HG02938 (cell line): ENCODE measurements around the gene DCAKD.

Experiments used
- ATAC-seq: cut with Tn5 transposase; IDR thresholded peaks from one replicate; pipeline ENCODE4 v1.9.1; 2021; ENCODE audit warnings: mild to moderate bottlenecking, moderate library complexity; ENCODE audit not compliant: unreplicated experiment

The DCAKD gene

GRCh38 chr17:45031231-45032173 lies 19.9 kb downstream of the DCAKD start:
- ATAC-seq, result no peak

DNA sequence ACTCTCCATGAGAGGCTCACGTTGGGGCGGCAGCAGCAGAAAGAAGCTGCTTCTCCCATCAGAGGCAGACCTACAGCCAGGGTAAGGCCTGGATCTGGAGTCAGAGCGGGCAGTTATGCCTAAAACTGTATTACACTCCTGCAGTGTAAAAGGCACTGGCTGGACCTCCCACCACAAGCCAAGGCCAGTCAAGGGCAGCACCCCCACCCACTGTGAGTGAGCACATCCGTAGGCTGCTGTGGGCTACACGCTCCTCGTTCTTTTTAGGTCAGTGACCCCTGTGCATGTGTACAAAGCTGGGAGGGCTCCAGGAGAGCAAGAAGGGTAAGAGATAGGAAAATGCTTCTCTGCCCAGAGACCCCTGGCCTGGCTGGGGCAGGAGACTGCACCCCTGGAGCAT lies 20.7 kb downstream of the DCAKD start:
- no peak for ATAC-seq

- ATAC-seq, result no peak
These were observed 21.5 kb downstream of the DCAKD start for GRCh38 chr17:45029758-45030423.

- ATAC-seq, result no peak
These were observed 22.3 kb downstream of the DCAKD start for GRCh38 chr17:45029096-45029495.

DNA sequence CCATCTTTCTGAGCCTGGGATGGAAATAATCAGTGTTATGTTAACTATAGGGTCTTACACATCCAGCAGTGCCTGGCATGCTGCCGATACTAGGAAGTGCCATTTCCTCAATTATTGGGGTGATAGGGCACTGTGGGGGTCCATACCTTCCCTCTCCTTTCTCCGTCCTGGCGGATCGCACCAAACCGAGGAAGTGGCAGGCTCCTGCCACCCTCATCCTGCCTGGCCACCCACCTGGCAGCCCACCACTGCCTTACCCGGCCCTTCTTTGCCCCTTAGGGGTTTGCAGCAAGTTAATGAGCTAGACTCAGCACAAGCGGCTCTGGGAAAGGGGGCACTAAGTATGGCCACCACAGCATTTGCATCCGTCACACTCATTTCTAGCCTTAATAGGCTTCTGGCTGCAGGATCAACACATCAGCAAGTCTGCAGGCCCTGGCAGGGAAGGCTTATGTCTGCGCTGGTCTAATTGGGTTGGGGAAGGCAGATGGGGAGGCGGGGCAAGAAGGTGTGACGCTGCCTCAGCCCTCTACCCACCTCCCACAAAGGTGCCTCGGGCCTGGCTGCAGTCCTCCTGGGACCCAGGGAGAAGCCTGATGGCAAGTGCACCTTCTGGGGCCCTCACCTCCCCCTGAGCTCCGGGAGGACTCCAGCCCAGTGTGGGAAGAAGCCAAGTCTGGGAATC lies 28.6 kb downstream of the DCAKD start:
- ATAC-seq, result no peak

DNA sequence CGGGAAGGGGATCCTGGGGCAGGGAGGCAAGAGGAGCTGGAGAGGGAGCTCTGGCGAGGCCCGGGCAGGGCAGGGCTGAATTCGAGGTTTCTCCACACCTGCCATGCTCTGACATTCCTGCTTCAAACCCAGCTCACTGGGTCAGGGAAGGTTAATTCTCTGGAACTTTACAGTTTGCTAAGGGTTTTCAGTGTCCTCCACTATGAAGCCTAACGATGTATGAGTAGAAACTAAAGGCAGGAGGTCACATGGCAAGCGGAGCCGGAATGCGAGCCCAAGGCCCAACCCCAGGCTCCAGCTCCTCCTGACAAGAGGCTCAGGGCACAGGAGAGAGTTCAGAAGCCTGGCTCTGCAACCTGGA lies 29.2 kb downstream of the DCAKD start:
- no peak for ATAC-seq

DNA sequence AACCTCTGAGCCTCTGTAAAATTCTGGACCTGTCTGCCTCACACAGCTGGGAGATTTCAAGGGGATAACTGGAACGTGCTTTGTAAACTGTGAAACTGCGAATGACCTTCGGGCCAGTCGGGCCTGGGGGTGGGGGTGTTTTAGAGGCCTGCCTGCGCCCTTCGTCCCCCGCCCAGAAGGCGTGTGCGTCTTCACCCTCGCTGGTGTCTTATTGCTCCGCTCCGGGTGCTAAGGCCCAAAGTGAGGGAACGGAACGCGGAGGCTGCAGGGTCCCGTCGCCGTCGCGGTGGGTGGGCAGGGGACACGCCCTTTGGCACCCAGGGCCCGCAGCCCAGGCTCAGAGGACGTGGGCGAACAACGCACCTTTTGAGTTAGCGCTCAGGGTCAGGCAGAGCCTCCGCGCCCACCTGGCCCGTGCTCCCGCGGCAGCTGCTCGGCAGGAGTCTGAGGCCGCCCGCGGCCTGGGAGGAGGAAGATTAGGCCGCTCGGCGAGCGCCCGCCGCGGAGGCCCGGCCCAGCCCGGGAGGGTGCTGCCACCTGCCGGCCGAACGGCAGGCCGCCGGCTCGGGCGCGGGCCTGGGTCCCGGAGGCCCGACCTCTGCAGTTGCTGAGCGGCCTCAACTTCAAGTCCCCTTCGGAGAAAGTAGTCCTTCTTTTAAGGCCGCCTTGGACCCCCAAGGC lies 29.7 kb downstream of the DCAKD start:
- no peak for ATAC-seq

DNA sequence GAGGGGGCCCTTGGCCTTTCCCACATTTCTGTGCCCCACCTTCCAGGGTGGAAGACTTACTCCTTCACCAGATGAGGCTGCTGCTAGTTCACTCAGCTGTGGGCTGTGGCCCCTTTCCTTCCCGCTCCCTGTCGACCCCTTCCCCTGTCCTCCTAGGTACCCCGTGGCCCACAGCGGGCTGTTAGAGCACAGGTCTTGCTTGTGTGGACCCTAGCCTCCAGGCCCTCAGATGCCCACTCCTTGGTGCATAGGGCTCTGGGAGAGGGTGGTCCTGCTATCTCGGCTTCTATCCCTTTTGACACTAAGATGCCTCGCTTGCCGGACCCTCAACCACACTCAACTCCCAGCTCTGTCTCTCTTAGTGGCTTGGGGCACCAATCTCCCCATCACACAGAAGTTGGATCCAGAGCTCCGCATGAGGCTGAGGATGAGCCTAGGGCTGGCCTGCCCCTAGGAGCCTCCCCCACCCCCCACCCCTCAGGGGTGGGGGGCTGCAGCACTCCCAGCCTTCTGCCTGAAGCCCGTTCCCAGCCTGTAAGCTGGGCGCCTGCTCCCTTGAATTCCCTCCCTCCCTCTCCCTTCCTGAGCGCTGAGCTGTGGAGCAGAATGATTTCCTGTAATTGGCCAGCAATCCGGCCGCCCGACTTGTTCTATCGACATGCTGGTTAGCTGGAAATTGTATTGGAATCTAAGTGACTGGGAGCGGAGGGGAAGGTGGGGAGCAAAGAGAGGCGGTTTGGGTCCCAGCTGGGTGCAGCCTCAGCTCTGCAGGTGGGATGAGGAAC lies 30.9 kb downstream of the DCAKD start:
- ATAC-seq, result no peak

DNA sequence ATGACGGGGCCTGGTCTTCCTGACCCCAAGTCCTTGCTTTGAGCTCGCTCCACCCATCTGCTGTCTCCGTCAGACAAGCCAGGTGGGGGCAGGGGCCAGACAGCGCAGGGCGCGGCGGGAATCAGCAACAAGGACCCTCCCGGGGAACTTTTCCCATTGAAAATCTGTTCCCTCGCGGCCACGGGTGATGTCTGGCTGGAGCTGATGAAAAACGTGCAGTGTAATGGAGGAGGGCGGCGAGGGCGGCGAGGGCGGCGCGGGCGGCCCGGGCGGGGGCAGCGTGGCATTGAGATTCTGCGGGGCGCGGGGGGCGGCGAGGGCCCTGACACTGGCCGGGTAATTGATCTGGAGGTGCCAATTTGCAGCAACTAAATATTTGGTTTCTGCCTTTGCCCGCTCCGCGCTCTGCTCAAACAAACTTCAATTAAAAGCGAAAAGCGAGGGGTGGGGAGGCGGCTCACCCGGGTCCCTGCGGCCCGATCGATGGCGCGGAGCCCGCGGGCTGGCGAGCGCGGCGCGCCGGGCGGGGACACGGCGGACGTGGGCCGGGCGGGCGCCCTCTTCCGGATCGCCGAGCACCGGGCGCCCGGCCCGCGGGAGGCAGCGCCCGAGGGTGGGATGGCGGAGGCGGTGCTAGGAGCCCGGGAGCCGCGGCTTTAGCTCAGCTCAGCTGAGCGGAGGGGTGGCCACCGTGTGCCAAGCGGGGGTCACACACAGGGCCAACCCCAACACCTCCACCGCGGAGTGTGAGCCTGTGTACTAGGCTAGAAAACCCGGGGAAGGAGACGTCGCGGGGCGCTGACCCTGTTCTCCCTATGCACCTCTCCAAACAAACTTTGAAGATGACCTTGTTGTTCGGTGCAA lies 32.4 kb downstream of the DCAKD start:
- no peak for ATAC-seq

- ATAC-seq, result no peak
These were observed 33.0 kb downstream of the DCAKD start for GRCh38 chr17:45018514-45018847.

- no peak for ATAC-seq
These were observed 34.6 kb downstream of the DCAKD start for GRCh38 chr17:45016823-45017222.

DNA sequence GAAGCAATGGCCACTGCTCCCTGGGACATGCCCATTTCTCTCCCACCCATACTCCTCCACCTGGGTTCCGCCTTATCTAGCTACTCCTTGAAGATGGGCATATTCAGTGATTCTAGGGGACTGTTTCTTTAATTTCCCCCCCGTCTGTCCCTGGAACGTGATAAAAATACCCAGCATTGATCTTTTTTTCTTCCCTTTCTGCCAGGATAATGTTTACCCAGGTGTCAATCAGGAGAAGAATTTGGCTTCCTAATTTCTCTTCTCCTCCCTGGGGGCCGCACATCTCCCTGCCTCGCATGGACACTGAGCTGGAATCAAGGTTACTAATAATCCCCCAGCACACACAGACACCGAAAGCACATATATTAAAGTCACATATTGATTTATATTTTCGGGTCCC lies 35.2 kb downstream of the DCAKD start:
- no peak for ATAC-seq

- ATAC-seq, result no peak
These were observed 38.1 kb downstream of the DCAKD start for GRCh38 chr17:45013021-45013997.

DNA sequence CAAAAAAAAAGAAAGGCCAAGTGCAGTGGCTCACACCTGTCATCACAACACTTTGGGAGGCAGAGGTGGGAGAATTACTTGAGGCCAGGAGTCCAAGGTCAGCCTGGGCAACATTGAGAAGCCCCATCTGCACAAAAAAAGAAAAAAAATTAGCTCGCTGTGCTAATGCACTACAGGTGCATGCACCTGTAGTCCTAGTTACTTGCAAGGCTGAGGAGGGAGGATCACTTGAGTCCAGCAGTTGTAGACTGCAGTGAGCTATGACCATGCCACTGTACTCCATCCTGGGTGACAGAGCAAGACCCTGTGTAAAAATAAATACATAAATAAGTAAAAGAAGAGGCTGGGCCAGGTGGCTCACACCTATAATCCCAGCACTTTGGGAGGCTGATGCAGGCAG lies 39.7 kb downstream of the DCAKD start:
- ATAC-seq, result no peak

DNA sequence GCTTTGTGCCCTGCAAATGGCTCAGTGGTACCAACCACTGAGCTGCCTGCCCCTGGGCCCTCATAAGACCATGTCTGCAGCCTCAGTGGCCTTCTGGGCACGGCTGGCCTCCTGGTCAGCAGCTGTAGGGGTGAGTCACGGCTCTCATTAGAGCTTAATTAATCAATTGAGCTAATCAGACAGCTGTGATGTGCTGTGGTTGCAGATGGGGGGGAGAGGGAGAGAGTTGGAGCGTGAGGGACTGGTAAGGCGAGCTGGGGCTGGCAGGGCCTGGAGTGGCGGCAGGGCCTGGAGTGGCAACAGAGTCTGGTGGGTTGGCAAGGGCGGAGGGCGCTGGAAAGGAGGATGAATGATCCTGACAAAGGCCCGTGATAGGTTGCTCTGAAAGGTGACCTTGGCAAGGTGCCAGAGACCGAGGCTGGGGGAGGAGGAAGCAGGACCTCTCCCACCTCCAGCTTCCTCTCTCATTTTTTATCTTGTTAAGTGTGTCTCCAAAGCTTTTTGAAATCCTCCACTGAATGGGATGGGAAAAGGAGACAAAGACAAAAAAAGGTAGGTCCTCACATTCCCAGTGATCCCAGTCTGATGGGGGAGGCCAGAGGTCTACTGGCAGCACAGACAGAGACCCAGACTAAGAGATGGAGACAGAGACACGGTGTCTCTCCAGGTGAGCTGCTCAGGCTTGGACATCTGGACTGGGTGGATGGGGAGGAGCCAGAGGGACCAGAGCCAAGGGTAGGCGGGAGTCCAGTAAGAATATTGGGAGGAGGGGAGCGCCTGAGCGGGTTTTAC lies 41.6 kb downstream of the DCAKD start:
- no peak for ATAC-seq

GRCh38 chr17:45008216-45008615 lies 43.2 kb downstream of the DCAKD start:
- ATAC-seq, result no peak

GRCh38 chr17:45006927-45007461 lies 44.4 kb downstream of the DCAKD start:
- ATAC-seq, result no peak
